Measurements from ENCODE around the gene LHX3.

- TF ChIP-seq CTCF (conservative IDR thresholded peaks at IDR 0.05; ENCODE audit: low read depth, low read length) = no peak
- no peak for TF ChIP-seq EZH2phosphoT487 (IDR thresholded peaks at IDR 0.05; ENCODE audit: borderline replicate concordance, low read length)
Observed at GRCh38 chr9:136211441-136212344, 6.8 kb upstream of the LHX3 start.
